KBM-7 (cell line): Measurements from ENCODE around the gene GADD45A.
"Not testable (repeated sequence)": the region's sequence is repeated elsewhere in the genome, so short reads cannot be mapped to it uniquely, and the experiment has no call there.

ENCODE experiments used
- DNase-seq: peaks from one replicate; pipeline ENCODE4 v3.0.0-alpha.2; 2015
- in situ Hi-C: fragments of 300-500 bp; cut with MboI; formaldehyde crosslinking; loops from 2 replicates; pipeline ENCODE4 v1.14.3; 2020; ENCODE audit warnings: low sequenced_read_pairs, low pct_unique_long_range_greater_than_20kb, mixed read lengths

The GADD45A gene, protein sequence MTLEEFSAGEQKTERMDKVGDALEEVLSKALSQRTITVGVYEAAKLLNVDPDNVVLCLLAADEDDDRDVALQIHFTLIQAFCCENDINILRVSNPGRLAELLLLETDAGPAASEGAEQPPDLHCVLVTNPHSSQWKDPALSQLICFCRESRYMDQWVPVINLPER

GRCh38 chr1:67685067-67685557, at the start of gene GADD45A:
GADD45A (plus strand) TSS chr1:67685201; CDS start chr1:67685495, 294 bp downstream.
- in situ Hi-C loops, result no loop called here
- peak; percentile 98 for DNase-seq

- DNase-seq, result peak; percentile 47
- in situ Hi-C loops, result no loop called here
Measured at GRCh38 chr1:67636146-67636545, 48.9 kb upstream of the GADD45A start.

GRCh38 chr1:67639361-67639760, 45.6 kb upstream of the GADD45A start:
- no peak for DNase-seq
- in situ Hi-C loops, result no loop called here

GRCh38 chr1:67642629-67643028, 42.4 kb upstream of the GADD45A start:
- in situ Hi-C loops, result no loop called here
- DNase-seq, result no peak

GRCh38 chr1:67644566-67644965, 40.4 kb upstream of the GADD45A start:
- DNase-seq, result no peak
- in situ Hi-C loops, result no loop called here

DNA sequence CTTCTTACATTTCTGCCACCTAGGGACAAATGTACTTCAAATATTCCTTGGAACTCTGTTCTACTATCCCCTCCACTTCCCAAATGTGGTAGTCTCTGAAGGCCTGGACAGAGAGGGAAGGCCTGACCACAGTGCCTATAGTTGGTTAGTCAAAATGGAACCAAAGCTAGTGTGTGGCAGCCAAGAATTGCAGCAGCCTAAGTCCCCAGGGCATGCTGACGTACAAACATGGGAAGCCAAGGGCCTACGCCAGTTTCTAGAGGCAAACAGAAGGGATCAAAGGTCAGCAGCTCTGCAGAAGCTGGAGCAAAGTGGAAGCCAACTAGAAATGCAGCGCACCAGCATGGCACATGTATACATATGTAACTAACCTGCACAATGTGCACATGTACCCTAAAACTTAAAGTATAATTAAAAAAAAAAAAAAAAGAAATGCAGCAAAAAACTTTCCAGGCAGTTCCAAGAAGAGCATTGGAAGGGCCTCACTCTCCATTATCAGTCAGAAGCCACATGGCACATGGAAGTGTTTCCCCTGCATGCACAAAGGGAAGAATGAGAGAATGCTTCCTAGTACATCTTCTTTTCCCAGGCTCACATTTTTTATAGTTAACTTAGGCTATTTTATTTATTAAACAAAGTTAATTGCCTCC, 39.4 kb upstream of the GADD45A start:
- DNase-seq, result no peak
- in situ Hi-C loops, result no loop called here

DNA sequence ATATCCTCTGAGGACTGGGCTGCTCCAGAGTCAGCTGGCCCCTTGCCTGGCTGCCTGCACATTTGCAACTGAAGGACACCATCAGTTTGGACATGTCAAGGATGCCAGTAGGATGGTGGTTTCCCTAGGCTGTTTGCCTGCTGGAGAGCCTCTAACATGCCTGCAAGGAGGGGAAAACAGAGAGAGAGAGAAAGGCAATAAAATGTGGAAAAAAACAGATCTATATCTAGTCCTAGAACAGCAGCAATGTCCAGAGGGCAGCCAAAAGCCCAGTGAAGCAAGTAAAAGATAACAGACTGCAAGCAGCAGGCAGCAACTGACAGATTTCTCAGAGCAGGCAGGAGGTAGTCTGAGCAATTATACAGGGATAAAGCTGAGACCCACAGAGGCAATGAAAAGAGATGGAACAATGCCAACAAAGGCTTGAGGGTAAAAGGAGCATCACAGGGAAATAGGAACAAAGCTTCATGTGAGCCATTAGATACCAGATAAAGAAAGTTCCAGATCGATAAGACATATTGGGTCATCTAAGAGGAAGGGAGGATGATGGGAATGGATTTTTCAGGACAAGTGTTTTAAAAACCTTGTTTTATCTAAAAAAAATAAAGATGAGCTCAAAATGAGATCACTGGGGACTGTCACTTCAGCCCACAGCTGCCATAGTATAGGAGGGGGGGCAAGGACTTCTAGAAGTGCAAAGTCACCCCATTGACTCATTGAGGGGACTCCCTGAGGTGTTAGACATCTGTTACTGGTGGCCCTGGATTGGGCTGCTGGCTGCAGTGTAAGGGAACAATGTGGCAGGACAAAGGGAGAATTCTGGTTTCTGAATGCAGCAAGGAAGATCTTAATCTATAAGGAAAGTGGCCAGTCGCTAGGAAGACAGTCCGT, 38.6 kb upstream of the GADD45A start:
- DNase-seq, result peak; percentile 26
- in situ Hi-C loops, result no loop called here

- DNase-seq, result no peak
- in situ Hi-C loops, result no loop called here
Measured at GRCh38 chr1:67647036-67647798, 37.8 kb upstream of the GADD45A start.

GRCh38 chr1:67647814-67648358, 37.1 kb upstream of the GADD45A start:
- DNase-seq, result no peak
- in situ Hi-C loops, result no loop called here

GRCh38 chr1:67648582-67649326, 36.2 kb upstream of the GADD45A start:
- in situ Hi-C loops, result no loop called here
- no peak for DNase-seq

DNA sequence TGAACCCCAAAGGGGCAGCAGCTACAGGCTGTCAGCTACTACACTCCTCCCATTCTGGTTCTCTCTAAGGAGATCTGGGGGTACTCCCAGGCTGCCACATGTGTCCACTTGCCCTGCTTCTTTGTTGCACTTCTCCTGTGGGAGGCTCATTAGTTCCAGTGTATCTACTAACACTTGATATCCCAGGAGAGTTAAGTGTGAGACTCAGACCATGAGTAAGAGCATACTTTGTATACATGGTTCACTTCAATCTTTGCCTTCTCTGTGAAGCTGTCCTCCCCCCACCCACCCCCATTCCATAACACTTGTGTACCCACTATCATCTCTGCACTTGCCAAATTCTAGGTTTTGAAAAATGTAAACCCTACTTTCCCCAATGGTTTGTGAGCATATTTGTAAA, 34.9 kb upstream of the GADD45A start:
- in situ Hi-C loops, result no loop called here
- no peak for DNase-seq

GRCh38 chr1:67651031-67651430, 34.0 kb upstream of the GADD45A start:
- in situ Hi-C loops, result no loop called here
- no peak for DNase-seq

GRCh38 chr1:67652800-67653199, 32.2 kb upstream of the GADD45A start:
- no peak for DNase-seq
- in situ Hi-C loops, result no loop called here

DNA sequence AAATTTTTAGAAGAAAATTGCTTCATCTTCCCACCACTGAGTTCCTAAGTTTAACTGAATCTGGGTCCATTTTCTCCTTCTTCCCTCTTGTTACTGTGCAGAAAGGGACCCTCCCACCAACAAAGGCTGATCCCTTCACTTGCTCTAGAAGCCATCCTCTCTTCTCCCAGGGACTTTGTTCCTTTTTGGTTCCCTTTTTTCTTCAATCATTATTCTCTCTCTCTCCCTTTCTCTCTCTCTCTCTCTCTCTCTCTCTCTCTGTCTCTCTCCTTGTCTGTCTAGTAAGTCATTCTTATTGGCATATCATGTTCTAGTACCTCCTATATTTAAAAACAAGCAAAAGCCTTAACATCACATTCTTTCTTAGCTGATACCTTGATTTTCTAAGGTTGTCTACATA, 31.7 kb upstream of the GADD45A start:
- in situ Hi-C loops, result no loop called here
- no peak for DNase-seq

DNA sequence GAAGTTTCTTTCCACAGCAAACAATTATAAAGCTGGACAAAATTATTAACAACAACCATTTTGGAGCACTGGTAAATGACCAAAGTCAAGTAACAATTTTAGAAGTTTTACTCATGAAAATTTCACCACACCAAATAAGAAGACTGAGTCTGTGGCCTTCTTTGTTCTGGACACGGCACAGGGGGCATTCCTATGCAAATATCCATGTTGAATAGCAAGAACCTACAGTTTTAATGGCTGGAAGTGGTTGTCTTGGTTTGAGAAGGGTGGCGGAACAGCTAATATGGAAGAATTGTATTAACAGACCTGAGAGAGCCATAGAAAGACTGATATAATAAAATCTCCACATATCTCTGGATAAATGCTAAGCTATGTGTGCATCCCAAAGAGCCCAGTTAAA, 29.4 kb upstream of the GADD45A start:
- DNase-seq, result no peak
- in situ Hi-C loops, result no loop called here

DNA sequence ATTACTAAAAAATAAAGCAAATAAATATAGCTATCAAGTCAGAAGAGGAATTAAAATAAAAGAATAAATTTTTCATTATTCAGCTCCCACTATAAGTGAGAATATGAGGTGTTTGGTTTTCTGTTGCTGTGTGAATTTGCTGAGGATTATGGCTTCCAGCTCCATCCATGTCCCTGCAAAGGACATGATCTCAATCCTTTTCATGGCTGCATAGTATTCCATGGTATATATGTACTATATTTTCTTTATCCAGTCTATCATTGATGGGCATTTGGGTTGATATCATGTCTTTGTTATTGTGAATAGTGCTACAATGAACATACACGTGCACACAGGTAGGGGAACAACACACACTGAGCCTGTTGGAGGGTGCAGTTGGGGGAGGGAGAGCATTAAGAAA, 27.8 kb upstream of the GADD45A start:
- in situ Hi-C loops, DNase-seq: not testable (repeated sequence)

DNA sequence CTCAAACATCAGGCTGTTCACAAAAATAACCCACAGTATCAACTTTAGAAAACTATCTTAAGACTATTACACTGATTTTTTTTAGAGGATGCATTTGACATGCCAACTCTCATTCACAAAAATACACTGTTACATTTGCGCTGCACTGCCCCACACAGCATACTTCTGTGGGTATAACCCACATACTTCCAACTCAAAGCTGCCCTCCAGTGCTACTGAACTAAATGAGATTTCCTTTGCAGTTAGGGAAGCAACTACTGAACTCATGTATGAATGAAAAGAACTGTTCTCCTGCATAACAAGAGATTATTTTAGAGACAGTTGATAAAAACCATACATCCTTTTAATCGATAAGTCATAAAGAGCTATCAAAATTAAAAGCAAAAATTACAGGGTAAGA, 25.8 kb upstream of the GADD45A start:
- in situ Hi-C loops, result no loop called here
- DNase-seq, result no peak

DNA sequence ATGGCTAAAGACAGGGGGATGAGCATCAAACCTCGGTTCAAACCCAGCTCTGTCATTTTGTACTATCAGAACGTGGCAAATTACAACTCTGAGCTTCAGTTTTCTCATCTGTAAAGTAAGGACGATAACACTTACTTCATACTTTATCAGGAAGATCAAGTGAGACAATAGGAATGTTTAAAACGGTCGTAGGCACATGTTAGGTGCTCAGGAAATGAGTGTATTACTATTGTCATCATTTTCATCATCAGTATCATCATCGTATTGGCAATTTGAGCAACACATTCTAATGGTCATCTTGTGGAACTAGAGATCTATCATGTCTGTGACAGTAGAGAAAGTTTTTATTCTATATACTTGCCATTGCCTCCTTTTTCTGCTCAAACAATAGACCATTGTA, 22.1 kb upstream of the GADD45A start:
- DNase-seq, result no peak
- in situ Hi-C loops, result no loop called here
